MM.1S (cell line): ENCODE results near the gene MSH5.

ENCODE experiments used
- EZH2 ChIP-seq: fragments of 300-600 bp; sonication (generic); optimal IDR thresholded peaks from 2 replicates; pipeline ENCODE3; 2017; ENCODE audit warnings: low read depth, mild to moderate bottlenecking, antibody characterized with exemption, low read length, mixed read lengths
- TF ChIP-seq, protein P1 (sequence below): fragments of 300-600 bp; sonication (generic); IDR thresholded peaks from 2 replicates; pipeline ENCODE4 v1.5.1; 2016; ENCODE audit warnings: antibody characterized with exemption, low read length, mixed read lengths

DNA sequence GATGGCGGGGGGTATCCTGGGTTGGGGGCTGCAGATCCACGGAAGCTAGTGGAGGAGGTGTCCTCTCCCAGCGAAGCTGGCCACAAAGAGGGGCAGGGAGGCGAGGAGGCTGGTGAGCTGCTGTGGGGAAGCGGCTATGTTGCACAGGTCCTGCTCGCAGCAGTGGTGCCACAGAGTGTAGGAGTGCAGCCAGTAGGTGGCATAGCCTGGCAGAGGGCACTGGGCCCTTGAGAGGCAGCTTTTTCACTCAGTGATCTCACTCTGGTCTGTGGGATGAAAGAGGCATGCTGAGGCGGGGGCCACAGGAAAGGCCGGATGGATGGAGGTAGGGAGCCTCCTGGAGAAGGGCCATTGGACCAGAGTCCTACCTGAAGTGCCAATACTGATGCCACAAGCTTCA, 27.5 kb upstream of the MSH5 start:
- TF ChIP-seq EZH2, result no peak
- TF ChIP-seq, protein P1, sequence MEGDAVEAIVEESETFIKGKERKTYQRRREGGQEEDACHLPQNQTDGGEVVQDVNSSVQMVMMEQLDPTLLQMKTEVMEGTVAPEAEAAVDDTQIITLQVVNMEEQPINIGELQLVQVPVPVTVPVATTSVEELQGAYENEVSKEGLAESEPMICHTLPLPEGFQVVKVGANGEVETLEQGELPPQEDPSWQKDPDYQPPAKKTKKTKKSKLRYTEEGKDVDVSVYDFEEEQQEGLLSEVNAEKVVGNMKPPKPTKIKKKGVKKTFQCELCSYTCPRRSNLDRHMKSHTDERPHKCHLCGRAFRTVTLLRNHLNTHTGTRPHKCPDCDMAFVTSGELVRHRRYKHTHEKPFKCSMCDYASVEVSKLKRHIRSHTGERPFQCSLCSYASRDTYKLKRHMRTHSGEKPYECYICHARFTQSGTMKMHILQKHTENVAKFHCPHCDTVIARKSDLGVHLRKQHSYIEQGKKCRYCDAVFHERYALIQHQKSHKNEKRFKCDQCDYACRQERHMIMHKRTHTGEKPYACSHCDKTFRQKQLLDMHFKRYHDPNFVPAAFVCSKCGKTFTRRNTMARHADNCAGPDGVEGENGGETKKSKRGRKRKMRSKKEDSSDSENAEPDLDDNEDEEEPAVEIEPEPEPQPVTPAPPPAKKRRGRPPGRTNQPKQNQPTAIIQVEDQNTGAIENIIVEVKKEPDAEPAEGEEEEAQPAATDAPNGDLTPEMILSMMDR, result peak; percentile 35
